ENCODE data around the gene RAI1. TPM values are rescaled to one million over a fixed set of nuclear protein-coding genes. Genes with fewer than 3 reads are reported as not detected.

RAI1 gene
- total and polyA plus RNA-seq, 2 of the 13 experiments (the other 11 are each of a cell fraction or from before 2014, with no cell fraction given) = 3.4 to 5.2 TPM

DNA sequence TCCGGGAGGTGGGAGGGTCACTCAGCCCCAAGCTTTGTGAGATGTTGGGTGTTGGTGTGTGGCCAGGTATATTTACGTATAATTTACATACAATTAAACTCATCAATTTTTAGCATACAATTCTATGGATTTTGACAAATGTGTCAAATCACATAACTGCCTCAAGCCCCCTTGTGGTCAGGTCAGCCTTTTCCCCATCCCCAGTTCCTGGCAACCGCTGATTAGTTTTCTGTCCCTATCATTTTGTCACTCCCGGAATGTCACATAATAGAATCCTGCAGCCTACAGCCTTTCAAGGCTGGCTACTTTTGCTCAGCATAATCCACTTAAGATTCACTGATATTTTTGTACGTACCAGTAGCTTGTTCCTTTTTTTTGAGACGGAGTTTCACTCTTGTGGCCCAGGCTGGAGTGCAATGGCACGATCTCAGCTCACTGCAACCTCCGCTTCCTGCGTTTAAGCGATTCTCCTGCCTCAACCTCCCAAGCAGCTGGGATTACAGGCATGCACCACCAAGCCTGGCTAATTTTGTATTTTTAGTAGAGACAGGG is 19.3 kb upstream of the RAI1 start (continued):
- TF ChIP-seq, protein P1, sequence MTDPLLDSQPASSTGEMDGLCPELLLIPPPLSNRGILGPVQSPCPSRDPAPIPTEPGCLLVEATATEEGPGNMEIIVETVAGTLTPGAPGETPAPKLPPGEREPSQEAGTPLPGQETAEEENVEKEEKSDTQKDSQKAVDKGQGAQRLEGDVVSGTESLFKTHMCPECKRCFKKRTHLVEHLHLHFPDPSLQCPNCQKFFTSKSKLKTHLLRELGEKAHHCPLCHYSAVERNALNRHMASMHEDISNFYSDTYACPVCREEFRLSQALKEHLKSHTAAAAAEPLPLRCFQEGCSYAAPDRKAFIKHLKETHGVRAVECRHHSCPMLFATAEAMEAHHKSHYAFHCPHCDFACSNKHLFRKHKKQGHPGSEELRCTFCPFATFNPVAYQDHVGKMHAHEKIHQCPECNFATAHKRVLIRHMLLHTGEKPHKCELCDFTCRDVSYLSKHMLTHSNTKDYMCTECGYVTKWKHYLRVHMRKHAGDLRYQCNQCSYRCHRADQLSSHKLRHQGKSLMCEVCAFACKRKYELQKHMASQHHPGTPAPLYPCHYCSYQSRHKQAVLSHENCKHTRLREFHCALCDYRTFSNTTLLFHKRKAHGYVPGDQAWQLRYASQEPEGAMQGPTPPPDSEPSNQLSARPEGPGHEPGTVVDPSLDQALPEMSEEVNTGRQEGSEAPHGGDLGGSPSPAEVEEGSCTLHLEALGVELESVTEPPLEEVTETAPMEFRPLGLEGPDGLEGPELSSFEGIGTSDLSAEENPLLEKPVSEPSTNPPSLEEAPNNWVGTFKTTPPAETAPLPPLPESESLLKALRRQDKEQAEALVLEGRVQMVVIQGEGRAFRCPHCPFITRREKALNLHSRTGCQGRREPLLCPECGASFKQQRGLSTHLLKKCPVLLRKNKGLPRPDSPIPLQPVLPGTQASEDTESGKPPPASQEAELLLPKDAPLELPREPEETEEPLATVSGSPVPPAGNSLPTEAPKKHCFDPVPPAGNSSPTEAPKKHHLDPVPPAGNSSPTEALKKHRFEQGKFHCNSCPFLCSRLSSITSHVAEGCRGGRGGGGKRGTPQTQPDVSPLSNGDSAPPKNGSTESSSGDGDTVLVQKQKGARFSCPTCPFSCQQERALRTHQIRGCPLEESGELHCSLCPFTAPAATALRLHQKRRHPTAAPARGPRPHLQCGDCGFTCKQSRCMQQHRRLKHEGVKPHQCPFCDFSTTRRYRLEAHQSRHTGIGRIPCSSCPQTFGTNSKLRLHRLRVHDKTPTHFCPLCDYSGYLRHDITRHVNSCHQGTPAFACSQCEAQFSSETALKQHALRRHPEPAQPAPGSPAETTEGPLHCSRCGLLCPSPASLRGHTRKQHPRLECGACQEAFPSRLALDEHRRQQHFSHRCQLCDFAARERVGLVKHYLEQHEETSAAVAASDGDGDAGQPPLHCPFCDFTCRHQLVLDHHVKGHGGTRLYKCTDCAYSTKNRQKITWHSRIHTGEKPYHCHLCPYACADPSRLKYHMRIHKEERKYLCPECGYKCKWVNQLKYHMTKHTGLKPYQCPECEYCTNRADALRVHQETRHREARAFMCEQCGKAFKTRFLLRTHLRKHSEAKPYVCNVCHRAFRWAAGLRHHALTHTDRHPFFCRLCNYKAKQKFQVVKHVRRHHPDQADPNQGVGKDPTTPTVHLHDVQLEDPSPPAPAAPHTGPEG (CRISPR knock-in tag; IDR thresholded peaks at IDR 0.05) = no peak
- TF ChIP-seq ZNF737 (CRISPR knock-in tag; IDR thresholded peaks at IDR 0.05; ENCODE audit: borderline replicate concordance) (no peak), HOXA5 (CRISPR knock-in tag; IDR thresholded peaks at IDR 0.05) (no peak), SP4 (CRISPR knock-in tag; IDR thresholded peaks at IDR 0.05) (no peak), RERE (CRISPR knock-in tag; IDR thresholded peaks at IDR 0.05; ENCODE audit: low read depth) (no peak), ZZZ3 (CRISPR knock-in tag; IDR thresholded peaks at IDR 0.05; ENCODE audit: borderline replicate concordance) (no peak), SNAI1 (CRISPR knock-in tag; IDR thresholded peaks at IDR 0.05; ENCODE audit: borderline replicate concordance) (no peak), EED (CRISPR knock-in tag; IDR thresholded peaks at IDR 0.05) (no peak), CSRNP1 (CRISPR knock-in tag; IDR thresholded peaks at IDR 0.05) (no peak), ZNF572 (CRISPR knock-in tag; IDR thresholded peaks at IDR 0.05) (no peak)
- TF ChIP-seq, protein P2, sequence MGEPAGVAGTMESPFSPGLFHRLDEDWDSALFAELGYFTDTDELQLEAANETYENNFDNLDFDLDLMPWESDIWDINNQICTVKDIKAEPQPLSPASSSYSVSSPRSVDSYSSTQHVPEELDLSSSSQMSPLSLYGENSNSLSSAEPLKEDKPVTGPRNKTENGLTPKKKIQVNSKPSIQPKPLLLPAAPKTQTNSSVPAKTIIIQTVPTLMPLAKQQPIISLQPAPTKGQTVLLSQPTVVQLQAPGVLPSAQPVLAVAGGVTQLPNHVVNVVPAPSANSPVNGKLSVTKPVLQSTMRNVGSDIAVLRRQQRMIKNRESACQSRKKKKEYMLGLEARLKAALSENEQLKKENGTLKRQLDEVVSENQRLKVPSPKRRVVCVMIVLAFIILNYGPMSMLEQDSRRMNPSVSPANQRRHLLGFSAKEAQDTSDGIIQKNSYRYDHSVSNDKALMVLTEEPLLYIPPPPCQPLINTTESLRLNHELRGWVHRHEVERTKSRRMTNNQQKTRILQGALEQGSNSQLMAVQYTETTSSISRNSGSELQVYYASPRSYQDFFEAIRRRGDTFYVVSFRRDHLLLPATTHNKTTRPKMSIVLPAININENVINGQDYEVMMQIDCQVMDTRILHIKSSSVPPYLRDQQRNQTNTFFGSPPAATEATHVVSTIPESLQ (CRISPR knock-in tag; conservative IDR thresholded peaks at IDR 0.05) = no peak
- TF ChIP-seq, protein P3, sequence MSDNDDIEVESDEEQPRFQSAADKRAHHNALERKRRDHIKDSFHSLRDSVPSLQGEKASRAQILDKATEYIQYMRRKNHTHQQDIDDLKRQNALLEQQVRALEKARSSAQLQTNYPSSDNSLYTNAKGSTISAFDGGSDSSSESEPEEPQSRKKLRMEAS (IDR thresholded peaks at IDR 0.05) = no peak

Data from HepG2 (cell line).